SW 1271 (cell line): ENCODE data around the gene GBA2.
A peak's percentile ranks its signal among the peaks of the same experiment; 100 is the strongest.

Experiments
- DNase-seq, 2 experiments: peaks; one replicate each; lab custom pipeline; 2025; lab: John Stamatoyannopoulos, UW

GBA2 gene

DNA sequence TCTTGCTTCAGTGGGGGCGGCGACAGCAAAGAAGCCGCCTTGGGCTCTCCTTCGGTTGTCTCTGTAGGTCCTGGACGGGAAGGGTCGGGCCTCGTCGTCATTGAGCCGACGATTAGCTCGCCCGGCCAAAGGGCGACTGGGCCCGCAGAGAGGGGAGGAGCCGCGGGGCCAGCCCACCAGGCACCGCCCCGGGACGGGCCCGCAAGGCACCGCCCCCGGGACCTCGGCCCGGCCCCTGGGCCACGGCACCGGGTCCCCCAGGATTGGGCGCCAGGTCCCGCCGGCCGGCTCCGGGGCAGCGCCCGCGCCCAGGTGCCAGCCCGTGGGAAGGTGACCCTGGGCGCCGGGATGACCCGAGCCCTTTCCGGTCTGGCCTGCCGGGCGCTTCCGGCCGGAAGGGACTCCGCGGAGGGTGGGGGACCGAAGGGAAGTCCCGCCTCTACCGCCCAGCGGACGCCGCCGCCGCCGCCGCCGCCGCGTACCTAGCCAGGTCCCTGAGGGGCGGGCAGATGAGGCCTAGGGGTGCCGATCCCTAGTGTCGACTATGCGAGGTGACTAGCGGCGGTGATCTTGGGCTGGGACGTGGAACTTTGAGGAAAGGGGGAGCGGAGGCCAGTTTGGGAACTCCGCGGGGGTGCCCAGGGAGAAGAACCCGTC, at the start of gene GBA2, which contains the start of gene RGP1:
TSS of gene GBA2 (minus strand) at position 371 of the 657 bp plus-strand sequence. CDS start 524 bp downstream, outside the sequence.
TSS of gene RGP1 (plus strand) at position 430 of the 657 bp plus-strand sequence. CDS start 469 bp downstream, outside the sequence.
- DNase-seq = peak; percentile 48 to 64

DNA sequence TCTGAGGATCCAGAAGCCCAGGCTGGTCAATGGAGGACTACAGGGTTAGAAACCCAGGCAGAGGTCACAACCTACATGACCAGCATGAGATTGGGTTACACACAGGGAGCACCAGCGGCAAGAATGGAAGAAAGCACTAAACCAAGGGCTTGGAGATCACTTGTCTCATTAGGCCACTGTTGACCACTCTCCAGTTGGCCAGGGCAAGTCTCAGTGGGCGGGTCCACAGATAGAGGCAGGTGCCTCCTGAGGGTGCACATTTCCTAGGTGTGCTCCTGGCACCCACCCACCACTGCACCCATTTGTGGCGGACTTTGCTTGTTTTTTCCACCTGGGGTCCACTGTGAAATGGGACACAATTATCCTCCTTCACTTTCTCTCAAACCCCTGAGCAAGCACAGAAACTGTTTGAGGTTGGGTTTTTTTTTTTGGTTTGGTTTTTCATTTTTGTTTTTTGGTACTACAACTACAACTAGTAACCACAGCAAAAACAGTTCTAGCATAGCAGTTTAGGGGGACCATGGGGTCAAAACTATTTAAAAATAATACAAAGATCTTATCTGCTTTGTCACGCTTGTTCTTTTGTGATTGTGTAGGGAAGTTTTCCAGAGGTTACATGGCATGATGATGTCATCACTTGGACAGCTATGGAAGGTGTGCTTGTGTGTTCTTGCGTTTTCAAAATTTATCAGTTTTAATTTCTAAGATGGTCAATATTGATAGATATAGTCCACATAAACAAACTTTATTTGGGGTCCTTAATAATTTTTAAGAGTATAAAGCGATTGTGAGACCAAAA, 48.5 kb upstream of the GBA2 start:
- no peak for DNase-seq

DNA sequence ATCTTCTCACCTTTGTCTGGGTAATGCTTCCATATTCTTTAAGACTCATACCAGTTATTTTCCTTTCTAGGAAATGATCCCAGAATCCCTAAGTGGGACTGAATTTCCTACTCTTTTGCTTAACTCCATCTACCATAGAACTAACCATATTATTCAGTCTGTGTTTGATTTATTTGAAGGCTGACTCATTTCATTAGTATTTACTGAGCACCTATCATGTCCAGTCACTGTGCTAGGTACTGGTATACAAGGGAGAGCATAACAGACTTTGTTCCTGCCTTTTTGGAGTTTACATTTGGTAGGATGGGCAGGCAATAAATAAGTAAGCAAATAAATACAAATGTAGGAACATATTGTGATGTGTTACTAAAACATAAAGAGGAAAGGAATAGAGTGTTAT, 46.7 kb upstream of the GBA2 start:
- DNase-seq = no peak

DNA sequence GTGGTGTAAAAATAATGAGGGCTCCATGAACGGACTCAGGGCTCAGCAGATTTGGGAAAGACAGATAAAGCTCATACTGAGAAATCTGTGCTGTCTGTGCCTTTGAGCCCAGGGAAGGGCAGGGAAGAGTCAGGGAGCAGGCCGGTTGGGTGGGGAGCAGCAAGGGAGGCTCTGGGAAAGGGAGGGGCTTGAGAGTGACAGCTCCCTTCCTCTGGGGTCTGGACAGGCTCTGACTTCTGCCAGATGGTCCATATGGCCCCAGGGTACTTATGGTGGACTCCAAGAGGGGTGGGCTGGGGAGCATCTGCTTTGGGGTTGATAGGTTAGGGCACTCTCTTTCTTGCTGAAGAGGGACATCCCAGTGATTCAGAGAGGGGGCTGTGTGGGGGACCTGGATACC, 44.4 kb upstream of the GBA2 start:
- no peak for DNase-seq

DNA sequence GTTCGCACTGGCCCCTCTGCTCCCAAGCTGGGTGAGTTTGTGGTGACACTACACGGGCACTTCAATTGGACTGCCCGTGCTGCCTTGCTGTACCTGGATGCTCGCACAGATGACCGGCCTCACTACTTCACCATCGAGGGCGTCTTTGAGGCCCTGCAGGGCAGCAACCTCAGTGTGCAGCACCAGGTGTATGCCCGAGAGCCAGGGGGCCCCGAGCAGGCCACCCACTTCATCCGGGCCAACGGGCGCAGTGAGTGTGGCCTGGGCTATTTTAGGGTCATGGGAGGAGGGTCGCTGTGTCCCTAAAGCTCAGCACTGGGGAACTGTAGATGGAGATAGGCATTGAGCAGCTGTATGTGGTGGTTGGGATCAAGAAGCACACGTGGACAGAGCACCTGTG, 43.8 kb upstream of the GBA2 start:
- DNase-seq = no peak

DNA sequence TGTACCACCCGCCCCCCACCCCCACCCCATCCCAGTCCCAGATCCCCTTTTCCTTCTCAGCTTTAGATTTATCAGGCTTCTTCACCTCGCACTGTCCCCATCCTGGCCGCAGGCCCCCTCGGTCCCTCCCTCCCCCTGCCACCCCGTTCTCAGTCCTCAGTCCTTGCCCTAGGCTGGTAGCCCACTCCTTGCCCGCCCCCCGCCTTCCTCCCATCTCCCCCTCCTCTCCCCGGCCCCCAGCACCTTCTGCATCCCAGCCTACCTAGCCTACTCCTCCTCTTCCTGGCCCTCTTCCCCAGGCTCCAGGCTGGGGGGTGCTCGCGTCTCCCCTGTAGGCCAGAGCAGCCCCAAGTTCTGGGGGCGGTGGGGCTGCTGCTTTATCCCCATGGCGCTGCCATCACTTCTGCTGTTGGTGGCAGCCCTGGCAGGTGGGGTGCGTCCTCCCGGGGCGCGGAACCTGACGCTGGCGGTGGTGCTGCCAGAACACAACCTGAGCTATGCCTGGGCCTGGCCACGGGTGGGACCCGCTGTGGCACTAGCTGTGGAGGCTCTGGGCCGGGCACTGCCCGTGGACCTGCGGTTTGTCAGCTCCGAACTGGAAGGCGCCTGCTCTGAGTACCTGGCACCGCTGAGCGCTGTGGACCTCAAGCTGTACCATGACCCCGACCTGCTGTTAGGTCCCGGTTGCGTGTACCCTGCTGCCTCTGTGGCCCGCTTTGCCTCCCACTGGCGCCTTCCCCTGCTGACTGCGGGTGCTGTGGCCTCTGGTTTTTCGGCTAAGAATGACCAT, 43.2 kb upstream of the GBA2 start:
- no peak for DNase-seq

DNA sequence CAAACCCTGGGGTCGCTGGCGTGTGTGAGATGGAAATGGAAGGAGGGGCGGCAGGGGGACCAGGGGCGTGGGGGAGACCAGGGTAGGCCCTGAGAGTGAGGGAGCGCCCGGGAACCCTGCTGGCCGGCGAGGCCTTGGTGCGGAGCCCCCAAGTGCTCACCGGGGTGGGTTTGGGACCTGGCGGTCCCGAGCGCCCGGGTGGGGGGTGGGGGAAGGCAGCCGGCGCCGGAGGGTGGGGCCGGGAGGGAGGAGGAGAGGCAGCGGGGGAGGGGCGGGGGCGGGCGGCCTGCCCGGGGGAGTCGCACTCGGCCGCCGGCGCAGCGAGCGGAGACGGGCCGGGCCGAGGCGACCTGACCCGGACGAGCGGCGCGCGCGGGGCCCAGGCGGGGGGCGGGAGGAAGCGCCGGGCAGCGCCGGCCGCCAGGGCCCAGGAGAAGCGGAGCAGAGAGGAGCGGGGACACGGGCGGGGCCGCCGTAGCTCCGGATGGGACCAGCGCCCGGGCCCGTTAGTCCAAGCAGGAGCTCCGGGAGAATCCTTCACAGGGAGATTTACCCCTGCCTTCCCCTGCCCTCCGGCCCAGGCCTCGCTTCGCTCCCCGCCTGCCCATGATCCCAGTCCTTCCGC, 42.4 kb upstream of the GBA2 start, which contains the start of gene NPR2:
TSS of gene NPR2 (plus strand) at position 295 of the 625 bp plus-strand sequence. CDS start 818 bp downstream, outside the sequence.
- DNase-seq = no peak

DNA sequence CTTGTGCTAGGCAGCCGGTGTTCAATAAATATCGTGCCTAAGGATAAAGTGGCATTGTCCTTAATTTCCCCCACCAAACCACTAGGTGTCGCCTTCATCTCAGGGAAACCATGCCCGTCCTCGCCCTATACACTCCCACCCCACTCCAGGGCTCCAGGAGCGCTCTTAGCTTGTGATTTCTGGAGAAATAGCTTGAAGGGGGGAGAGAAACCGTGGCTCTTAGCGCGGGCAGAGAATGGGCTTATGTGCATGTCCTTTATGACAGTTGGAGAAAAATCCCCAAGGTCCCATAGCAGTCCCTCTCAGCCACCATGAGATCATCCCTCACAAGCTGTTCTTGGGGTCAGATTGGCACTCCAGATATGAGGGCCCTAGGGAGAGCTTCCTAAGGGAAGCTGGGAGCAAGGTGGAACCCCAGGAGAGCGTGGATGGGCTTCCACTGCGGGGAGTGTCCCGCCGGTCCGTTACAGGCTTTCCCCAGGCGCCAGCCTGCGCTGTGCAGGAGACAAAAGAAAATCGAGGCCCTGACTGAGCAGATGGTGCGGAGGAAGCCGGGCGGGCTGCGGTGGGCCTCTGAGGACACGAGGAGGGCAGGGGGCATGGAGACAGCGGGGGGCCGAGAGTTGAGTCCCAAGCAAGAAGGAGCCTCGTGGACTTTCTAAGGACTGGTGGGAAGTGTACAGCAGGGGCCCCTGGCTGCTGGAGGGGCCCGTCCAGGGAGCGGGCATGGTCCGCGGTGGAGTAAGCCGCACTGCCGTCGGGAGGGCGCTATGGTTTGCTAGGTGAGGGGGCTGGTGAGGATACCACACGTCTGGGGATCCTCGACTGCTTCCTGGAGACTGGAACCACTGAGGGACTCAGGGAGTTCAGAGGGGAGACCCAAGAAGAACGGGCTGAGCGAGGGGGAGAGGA, 41.6 kb upstream of the GBA2 start:
- peak in 1 of 2 experiments; percentile 57 for DNase-seq

DNA sequence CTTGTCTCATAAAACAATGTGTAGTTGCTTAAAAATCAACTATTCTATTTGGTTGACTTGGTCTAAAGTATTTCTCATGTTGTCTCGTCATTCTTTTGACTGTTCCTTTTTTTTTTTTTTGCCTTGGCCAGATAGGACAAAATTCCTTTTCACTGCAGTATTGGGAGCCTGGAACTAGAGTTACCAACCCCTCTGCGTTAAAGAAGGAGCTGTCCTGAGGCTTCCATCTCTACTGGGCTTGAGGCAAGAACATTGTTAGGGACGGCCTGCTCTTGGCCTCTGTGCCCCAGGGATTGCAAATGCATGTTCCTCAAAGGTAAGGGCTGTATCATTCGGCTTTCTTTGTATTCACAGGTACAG, 41.0 kb upstream of the GBA2 start:
- DNase-seq = no peak

DNA sequence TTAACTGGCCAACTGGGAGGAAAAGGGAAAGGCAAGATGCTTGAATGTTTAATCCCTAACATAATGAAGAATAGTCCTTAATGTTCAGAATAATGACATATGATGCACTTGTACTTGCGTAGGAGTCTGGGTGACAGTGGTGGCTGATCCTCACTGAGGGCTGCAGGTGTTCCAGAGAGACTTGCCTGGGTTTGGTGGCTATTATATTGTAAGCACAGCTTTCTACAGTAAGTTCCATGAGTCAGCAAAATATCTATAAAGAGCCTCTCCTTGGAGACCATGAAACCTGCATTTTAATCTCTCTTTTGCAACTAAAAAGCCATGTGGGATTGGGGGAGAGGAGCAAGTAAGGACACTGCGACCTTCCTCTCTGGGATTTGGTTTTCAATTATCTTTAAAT, 40.5 kb upstream of the GBA2 start:
- DNase-seq = no peak

DNA sequence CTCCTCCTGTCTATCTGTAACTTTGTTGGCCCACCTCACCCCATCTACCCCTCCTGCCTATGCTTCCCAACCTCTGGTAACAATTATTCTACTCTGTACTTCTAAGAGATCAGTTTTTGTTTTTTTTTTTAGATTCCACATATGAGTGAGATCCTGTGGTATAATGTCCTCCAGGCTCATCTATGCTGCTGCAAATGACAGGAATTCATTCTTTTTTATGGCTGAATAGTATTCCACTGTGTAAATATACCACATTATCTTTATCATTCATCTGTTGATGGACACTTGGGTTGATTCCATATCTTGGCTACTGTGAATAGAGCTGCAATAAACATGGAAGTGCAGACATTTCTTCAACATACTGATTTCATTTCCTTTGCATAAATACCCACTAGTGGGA, 34.4 kb upstream of the GBA2 start:
- DNase-seq = no peak

DNA sequence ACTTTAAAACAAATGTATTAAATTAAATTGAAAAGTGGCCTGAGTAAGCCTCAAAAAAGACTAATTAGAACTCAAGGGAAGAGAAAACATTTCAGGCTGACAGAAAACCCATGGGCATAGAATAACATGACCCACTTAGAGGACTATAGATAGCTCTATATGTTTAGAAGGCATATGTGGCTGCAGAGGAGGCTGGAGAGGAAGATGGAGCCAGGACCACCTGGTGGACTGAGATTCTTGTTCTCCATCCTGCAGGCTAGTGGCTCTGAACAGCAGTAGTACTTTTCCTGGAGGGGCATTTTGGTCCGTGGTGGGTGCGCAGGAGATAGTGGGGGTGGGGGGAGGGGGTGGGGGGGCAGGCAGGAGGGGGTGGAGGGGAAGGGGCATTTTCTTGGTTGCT, 32.0 kb upstream of the GBA2 start:
- DNase-seq = no peak

DNA sequence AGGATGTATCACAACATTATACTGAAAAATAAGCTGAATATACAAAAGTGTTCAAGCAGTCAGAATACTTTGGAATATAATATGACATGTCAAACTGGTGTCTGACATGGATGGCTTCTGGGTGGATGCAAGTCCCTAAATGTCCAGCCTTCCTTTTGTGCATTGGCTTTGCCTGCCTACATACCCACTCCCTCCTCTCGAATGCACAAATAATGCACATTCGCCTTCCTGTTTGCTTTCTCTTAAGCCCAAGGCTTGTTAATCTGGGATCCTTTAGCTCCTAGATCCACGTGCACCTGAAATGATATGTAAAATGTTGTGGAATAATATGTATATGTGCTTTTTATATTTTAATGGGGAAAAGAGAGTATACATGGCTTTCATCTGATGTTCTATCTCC, 29.5 kb upstream of the GBA2 start:
- no peak for DNase-seq

DNA sequence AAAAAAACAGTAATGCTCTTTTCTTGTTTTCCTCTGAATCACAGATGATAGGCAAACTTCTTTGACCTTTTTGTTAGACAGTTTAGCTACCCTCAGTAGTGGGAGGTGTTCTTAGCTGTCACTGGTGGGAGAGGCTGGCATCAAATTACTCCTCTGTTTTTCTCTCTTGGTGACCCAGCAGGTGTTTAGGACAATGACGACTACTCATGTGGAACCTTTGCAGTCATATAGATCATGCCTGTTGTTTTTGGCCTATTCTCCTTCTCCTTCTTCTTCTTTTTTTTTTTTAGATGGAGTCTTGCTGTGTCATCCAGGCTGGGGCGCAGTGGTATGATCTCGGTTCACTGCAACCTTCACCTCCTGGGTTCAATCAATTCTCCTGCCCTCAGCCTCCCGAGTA, 27.0 kb upstream of the GBA2 start:
- DNase-seq = no peak

DNA sequence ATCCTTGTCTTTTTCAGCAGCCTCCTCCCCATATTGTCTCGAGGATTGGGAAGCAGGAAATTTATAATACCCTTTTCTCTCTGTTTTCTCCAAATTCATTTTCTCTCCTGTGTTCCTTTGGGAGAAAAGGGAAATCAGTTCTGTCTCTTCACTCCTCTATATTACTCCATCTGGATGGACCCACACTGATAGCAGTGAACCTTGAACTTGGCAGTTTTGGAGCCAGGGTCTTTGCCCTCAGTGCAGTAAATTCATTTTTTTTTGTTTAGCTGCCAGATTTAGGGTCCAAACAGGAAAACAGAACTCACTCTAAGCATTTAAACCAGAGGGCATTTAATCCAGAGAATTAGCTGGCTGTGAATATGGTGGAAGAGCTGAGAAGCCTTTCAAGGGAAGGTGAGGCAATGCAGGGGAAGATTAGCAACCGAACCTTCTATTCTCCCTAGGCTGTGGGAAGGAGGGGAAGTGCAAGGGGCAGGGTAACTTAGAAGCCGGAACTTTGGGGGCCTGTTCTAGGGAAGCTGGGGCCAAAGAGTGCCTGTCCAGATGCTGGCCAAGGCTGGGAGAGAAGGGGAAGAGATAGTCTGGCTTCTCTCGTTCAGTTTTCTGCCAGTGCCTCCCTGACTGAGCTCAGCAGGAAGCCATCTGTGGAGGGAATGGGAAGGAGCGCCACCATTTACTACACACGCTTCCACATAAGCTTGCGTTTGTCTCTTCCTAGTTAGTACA, 26.0 kb upstream of the GBA2 start:
- no peak for DNase-seq

DNA sequence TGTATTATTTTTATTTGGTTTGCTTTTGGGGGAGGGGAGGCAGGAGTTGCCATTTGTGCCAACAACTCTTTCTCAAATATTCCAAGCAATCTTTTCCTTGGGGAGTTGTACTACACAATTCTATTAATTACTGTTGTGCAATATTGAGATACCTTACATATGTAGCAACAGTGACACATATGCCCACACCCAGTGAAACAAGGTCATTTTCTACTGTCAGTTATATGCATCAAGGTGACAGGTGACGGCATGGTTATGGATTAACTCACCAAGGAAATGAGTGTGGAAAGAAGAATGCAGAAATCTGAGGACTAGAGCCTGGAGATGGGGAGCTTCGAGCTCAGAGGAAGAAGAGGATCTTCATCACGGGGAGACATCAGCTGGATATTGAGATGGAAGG, 22.9 kb upstream of the GBA2 start:
- DNase-seq = peak in 1 of 2 experiments; percentile 9

DNA sequence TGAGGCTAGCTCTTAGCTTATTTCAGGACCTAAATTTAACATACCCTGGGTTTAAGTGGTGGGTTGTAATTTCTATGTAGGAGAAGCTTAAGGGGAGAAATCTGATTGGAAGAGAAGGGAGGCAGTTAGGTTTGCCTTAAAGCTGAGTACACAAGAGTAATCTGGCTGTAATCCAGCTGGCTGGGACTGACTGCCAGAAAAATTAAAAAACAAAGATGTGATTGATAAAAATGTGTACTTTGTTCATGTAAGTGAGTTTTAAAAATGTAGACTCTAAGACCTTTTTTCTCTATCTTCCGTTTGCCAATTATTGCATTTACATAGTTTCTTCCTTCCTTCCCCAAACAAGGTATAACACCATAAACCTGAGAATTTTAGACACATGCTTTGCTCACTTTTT, 22.5 kb upstream of the GBA2 start:
- DNase-seq = no peak

DNA sequence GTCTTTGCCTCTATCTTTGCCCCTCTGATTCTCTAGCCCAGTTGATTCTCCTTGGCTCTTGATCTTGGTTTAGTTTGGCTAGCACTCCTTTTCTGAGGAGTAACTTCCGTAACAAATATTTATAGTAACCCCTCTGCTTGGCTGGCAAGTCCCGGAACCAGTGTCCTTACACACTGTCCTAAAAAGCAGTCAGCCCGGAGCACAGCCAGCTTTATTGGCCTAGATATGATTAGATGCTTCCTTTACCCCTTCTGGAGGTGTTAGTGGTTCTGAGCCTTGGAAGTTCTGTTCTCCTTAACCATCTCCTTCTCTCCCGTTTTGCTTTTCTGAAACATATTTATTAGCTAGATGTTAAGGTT, 22.0 kb upstream of the GBA2 start:
- DNase-seq = no peak

DNA sequence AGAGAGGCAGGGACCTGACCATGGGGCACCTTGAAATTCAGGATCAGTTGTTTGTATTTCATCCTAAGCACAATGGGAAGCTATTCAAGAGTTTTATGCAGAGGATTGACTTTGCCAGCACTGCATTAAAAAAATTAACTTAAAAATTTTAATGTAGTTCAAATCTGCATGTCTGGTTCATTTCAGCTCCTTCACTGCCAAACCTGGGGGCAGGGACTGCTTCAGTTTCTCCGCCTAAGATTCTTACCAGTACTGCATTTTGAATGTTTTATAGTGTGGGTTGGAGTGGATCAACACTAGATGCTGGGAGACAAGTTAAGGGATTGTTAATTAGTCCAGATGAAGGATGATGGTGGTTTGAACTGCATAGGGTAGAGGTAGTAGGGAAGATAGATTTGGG, 20.7 kb upstream of the GBA2 start:
- DNase-seq = no peak

DNA sequence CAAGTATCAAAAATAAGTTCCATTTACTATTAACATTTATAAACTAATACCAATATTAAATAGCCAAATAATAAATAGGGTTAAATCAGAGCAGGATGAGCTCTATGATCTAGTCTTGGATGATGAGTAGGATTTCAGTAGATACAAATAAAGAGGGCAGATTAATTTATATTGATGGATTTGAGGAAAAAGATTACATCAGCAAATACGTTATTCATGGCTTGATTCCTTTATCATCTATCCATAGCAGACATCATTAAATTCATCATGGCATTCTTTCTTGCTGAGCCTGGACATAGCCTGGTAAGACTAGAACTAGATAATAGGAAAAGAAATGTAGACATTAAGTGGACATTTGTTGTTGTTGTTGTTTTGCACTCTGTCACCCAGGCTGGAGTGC, 18.4 kb upstream of the GBA2 start:
- DNase-seq = no peak

DNA sequence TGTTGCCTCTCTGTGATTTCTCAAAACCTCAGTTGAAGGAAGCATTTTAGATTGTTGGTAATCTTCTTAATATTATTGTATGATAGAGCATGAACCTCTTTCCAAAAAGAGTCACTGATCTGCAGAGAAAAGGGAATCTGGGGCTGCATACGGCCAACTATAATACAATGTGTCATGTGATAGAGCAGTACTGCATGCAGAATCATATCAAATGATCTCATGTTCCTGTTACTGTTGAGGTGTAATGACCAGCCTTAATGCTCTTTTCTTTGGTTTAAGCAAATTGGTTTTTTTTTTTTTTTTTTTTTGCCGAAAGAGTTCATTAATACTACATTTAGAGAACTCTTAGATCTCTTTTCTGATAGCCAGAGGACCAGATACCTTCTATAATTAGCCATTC, 18.0 kb upstream of the GBA2 start:
- no peak for DNase-seq
